Measurements from ENCODE around the gene SLC24A4.

The SLC24A4 gene

DNA sequence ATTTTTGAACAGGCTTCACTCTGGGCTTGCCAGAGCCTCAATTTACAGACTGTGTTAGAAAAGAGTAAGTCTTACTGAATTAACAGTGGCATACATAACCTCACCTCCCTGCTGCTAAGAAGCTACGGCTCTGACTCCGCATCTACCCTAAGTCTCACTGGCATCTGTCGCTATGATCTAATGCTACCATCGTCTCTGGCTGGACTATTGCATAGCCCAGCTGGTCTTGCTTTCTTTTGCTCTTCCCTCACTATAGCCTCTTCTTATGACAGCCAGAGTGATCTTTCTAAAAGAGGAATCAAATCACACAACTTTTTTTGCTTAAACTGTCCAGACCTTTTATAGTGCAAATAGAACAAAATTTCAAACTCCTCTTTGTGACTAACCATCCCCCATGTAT lies 81.1 kb downstream of the SLC24A4 start:
- DNase-seq (ENCODE audit: low spot score) = no peak

DNA sequence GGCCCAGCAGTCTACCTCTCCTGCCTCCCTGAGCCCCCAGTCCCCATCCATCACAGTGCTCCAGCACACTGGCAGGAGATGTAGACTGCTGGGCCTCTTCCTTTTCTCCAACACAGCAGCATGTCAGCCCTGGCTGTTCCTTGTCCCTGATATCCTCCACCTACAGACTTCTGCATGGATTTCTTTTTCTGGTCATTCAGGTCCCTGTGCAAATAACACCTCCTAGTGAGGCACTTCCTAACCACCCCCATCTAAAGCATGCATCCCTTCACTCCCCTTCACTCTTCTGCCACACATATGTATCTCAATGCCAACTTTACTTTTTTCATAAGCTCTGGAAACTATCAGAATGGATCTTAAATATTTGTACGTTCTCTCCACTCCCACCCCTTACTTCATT lies 81.5 kb downstream of the SLC24A4 start:
- no peak for DNase-seq (ENCODE audit: low spot score)

DNA sequence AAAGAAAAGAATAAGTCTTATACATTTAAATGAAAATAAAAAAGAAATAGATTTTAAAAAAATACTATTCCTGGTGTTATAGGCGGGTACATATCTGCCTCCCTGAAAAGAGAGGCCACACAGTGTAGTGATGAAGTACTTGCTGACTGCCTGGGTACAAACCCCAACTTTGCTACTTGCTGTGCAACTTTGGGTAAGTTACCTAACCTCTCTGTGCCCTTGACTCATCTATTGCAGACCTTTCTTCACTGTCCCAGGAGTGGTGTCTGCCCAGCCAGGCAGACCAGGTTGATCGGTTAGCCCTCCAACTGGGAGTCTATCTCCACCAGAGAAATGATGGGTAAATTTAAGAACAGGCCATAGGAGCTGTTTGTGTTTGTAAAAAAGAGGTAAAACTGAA lies 82.0 kb downstream of the SLC24A4 start:
- no peak for DNase-seq (ENCODE audit: low spot score)

DNA sequence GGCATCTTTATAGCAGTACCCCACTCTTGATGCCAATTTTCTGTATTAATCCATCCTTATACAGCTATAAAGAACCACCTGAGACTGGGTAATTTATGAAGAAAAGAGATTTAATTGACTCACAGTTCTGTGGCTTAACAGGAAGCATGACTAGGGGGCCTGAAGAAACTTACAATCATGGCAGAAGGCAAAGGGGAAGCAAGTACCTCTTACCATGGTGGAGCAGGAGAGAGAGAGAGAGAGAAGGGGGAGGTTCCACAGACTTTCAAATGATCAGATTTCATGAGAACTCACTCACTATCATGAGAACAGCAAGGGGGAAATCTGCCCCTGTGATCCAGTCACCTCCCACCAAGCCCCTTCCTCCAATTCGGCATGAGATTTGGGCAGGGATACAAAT lies 84.4 kb downstream of the SLC24A4 start:
- no peak for DNase-seq (ENCODE audit: low spot score)

DNA sequence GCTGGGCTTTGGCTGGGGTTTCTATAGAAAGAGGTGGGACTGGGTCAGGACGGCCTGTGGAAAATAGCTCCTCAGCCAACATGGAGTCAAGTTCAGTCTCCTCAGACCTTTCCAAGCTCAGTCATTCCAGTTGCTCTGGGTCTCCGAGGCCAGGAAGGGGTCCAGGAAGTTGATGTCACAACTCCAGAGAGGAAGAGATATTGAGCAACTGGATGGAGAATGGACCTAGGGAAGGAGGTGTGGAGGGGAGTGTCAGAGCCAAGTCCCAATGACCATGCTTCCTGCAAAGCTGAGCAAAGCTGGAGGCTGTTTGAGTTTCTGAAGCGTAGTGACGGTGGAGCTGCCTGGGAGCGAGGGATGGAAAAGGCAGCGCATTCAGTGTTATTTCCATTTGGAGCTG lies 86.1 kb downstream of the SLC24A4 start:
- DNase-seq (ENCODE audit: low spot score) = no peak

DNA sequence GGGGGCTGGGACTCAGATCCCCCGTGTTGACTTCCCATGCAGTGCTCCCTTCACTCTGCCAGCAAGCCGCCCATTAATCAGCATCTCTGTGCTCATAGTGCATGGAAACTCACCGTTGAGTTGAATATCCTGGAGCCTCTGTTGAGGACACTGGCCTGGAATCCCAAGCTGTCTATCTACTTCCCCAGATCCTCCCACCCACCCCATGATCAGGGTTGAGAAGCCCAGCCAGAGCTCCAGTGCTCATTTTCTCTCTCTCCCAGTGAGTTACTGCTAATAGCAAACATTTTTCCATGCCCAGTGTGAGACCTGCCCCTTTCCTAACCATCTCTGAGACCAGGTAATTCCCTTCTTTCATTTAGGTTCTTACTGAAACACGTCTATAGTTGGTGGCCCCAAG lies 88.2 kb downstream of the SLC24A4 start:
- no peak for DNase-seq (ENCODE audit: low spot score)

DNA sequence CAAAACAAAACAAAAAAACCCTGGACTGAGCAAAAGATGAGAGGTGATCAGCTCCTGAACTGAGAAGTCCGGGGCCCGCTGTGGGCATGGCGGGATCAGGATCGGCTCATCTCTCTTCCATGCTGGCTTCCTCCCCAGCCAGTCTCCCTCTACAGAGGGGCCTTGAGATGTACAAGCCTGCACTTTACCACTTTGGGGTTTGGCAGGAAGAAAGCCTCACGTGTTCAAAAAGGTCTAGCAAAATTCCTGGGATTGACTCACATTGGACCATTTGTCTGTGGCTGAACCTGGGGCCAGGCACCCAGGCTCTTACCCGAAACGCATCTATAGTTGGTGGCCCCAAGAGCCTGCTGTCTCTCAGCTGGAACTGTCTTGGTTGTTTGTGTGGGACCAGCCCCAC lies 89.0 kb downstream of the SLC24A4 start:
- DNase-seq (ENCODE audit: low spot score) = no peak

GRCh38 chr14:92412912-92413311 lies 89.9 kb downstream of the SLC24A4 start:
- peak; percentile 53 for DNase-seq (ENCODE audit: low spot score)

DNA sequence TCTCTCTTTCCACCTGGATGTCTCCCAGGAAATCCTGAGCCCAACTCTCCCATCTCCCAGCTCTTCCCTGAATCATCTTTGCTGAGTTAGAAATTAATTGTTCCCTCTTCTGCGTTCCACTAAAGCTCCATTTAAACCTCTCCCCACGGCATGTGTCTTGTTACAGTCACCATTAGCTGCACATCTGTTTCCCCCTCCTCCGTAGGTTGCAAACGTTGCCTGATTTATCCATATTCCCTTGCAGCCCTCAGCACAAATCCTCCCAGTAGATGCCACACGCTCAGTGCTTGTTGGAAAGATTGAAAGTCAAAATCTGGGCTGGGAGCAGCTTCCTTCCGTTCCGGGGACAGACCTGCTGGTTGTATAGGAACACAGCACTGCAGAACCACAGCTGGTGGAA lies 90.4 kb downstream of the SLC24A4 start:
- DNase-seq (ENCODE audit: low spot score) = peak; percentile 33

DNA sequence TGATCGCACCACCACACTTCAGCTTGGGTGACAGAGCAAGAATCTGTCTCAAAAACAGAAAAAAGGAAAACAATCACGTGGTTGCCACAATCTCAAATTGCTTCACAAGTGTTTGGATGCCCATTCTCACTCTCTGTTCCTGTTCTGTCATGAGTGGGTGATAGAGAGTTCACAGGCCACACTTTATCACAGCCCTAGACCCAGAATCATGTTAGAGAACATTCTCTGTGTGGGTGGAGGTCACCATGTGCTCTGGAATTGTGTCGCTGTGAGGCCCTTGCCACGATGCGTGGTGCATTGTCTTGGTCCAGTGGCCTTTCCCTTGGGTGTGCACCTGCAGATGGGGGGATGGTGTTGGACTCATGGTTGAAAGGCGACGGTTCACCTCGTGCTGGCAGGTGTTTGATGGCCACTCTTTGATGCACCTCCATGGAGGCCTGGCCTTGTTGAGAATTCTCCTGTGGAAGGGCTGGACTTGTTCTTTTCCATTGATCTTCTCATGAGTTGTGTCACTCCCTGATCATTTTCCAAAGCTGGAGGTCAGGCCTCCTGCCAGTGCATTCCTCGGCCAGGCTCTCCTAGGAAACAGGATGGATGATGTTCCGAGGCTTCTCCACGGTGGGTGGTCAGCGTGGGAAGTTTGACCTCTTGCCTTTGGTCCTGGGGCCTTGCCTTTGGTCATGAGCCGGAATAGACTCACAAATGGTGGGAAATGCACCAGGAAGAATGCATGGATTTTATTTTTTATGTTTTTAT lies 91.9 kb downstream of the SLC24A4 start:
- DNase-seq (ENCODE audit: low spot score) = no peak

DNA sequence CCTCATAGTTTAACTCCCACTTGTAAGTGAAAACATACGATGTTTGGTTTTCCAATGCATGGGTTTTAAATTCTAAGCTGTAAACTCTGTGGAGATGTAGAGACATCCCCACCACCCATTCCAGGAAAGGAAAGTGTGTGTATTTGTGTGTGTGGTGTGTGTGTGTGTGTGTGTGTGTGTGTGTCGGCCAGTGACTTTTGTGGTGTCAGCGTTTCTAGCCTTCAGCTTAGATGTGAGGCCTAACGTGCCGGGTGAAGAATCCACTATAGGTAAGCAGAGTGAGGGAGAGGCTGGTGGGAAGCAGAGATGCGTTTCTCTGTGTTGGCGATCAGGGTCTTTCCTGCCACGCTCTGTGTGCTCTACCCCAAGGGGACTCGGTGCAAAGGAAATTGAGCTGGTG lies 93.0 kb downstream of the SLC24A4 start:
- no peak for DNase-seq (ENCODE audit: low spot score)

DNA sequence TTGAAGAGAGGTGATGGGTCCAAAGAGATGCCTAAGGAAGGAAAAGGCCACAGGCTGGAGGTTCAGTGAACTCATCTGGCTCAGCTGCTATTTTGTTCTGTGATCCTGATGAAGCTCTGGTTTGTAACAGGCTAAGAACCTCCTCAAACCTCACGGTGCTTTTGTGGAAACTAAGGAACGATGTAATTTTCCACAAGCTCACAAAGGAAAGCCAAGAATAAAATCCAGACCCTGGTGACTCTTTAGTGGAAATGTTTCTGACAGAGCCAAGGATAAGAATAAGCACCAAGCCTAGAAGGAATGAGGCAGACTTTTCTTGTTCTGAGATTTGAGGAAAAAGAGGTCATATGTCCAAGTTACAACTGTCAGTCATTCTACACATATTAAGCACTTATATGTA lies 93.6 kb downstream of the SLC24A4 start:
- no peak for DNase-seq (ENCODE audit: low spot score)

DNA sequence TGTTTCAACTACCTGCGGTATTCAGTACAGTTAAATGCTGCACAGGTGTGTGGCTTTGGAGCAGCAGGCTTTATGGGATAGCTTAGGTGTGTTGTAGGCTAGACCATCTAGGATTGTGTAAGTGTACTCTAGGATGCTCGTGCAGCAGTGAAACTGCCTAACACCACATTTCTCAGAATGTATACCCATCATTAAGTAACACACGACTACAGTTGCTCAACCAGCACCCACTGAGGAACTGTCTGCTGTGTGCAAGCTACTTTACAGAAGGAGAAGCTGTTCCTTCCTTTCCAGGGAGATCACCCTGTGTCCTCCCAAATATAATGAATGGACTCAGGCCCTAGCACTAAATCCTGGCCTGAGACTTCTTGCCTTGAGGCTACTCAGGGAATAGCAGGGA lies 94.8 kb downstream of the SLC24A4 start:
- no peak for DNase-seq (ENCODE audit: low spot score)

GRCh38 chr14:92421751-92422150 lies 98.8 kb downstream of the SLC24A4 start:
- no peak for DNase-seq (ENCODE audit: low spot score)

DNA sequence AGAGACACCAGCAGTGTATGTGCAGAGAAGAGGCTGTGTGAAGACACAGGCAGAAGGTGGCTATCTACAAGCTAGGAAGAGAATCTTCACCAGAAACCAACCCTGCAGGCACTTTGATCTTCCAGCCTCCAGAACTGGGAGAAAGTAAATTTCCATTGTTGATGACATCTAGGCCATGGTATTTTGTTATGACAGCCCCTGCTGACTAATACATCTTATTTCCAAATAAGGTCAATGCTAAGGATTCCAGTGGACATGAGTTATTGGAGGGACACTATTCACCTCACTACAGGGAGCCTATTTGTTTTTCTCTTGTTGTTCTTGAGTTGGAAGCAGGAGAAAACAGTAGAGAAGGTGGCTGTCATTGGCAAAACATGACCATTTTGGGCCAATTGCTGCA lies 102.1 kb downstream of the SLC24A4 start:
- no peak for DNase-seq (ENCODE audit: low spot score)

DNA sequence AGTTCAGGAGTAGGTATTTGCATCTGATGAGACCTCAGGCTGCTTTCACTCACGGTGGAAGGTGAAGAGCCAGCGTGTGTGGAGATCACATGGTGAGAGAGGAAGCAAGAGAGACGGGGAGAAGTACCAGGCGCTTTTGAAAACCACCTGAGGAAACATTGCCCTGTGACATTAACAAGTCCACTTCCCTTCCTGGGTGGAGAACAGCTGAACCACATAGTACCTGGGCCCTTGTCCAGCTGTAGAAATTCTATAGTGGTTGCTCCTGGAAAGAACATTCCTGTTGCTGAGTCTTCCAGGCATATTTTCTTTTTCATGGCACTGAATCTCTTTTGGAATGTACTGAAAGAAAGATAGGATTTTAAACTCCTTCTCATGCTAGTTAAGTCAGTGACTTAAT lies 103.3 kb downstream of the SLC24A4 start:
- peak; percentile 71 for DNase-seq (ENCODE audit: low spot score)

GRCh38 chr14:92427096-92427495 lies 104.1 kb downstream of the SLC24A4 start:
- DNase-seq (ENCODE audit: low spot score) = no peak

DNA sequence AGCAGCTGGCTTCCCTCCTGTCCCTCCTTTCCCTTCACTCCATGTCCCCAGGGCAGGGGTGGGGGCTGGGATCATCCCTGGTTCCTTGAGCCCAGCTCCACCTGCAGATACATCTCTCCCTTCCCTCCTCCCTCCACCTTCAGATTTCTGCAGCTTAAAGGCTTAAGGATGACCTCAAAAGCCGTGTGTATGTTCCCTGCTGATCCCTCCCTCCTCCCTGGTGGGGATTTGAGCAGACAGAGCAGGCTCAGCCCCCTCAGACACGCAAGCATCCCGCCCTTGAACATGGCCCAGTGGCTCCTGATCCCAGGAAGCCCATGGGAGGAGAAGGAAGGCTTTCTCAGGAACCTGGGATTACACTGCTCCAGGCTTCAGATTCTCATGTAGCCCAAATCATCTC lies 107.7 kb downstream of the SLC24A4 start:
- DNase-seq (ENCODE audit: low spot score) = no peak

DNA sequence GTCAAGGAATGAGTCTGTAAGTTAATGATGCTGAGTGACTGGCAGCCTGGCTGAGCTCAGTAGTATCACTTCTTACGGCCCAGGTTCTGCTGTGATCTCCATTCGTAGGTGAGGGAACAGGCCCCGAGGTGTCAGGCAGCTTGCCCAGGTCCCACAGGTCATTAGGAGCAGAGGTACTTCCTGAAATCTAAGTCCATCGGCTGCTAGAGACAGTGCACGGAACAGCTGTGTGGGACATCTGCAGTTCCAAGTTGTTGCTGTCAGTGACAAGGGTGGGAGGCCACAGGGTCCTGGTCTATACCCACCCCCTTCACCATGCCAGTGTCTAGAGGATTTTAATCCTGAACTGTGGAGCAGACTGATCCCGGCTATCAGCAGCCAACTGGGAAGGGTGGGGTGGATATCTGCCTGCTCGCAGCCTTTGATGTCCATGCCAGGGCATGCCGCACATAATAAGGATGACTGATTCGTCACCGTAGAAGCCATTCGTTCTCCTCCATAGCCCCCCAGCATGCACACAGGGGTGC lies 108.3 kb downstream of the SLC24A4 start:
- no peak for DNase-seq (ENCODE audit: low spot score)

DNA sequence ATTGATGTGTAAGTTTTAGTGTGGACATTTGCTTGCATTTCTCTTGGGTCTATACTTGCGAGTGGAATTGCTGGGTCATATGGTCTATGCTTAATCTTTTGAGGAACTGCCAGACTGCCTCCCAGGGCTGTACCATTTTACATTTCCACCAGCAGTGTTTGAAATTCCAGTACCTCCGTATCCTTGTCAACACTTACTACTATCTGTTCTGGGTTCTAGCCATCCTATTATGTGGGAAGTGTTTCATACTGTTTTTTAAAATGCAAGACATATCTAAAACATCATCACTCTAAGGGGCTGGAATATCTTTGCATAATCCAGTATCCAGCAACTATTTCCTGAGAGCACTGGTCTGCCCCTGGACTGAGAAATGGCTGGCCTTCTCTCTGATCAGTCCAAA lies 110.4 kb downstream of the SLC24A4 start:
- DNase-seq (ENCODE audit: low spot score) = no peak

DNA sequence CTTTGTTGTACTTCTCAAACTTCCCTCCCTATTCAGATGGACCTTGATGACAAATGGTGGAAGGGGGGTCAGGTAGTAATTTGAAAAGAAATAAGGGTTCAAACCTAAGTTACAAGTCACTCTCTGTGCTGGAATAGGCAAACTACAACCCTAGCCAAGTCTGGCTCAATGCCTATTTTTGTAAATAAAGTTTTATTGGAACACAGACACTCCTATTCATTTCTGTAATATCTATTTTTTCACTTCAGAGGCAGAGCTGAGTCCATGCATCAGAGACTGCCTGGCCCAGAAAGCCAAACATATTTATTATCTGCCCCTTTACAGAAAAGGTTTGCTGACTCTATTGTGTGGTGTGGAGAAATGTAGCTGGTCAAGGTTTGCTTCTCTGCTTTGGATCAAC lies 112.2 kb downstream of the SLC24A4 start:
- DNase-seq (ENCODE audit: low spot score) = no peak

DNA sequence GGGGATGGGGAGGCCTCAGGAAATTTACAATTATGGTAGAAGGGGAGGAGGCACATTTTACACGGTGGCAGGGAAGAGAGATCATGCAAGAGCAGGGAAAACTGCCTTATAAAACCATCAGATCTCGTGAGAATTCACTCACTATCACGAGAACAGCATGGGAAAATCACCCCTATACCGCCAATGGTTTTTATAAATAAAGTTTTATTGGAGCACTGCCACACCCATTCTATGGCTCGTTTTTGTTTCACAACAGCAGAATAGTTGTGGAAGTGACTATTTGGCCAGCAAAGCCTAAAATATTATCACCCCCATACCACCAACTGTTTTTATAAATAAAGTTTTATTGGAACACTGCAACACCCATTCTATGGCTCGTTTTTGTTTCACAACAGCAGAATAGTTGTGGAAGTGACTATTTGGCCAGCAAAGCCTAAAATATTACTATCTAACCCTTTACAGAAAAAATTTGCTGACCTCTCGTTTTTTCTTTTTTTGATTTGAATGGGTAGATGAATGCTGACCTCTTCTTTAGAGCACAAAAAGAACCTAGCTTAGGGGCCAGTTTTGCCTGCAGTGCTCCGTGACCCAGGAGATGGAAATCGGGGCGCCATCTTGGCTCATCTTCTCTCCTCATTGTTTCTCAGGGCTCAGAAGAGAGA lies 113.3 kb downstream of the SLC24A4 start:
- no peak for DNase-seq (ENCODE audit: low spot score)

- no peak for DNase-seq (ENCODE audit: low spot score)
Measured at GRCh38 chr14:92437309-92437708, 114.3 kb downstream of the SLC24A4 start.

Measured in GM03348 (cell line).